GM13977 (cell line): ENCODE data around the gene NABP1.

Experiments used
- DNase-seq: peaks from one replicate; pipeline ENCODE4 v3.0.0; 2012; ENCODE audit warnings: low spot score
- in situ Hi-C: fragments of 300-500 bp; cut with MboI; formaldehyde crosslinking; loops from one replicate; pipeline ENCODE4 v1.12.0; 2022; ENCODE audit warnings: low sequenced_read_pairs, low pct_unique_long_range_greater_than_20kb, mixed read lengths, inconsistent platforms; ENCODE audit not compliant: unreplicated experiment
- TF ChIP-seq, protein P1 (sequence below): IDR thresholded peaks from 2 replicates; pipeline ENCODE4 v1.5.1; 2012; ENCODE audit warnings: mild to moderate bottlenecking, control low read depth; ENCODE audit not compliant: insufficient read depth; ENCODE audit errors: extremely low read depth, missing control alignments

Gene NABP1

DNA sequence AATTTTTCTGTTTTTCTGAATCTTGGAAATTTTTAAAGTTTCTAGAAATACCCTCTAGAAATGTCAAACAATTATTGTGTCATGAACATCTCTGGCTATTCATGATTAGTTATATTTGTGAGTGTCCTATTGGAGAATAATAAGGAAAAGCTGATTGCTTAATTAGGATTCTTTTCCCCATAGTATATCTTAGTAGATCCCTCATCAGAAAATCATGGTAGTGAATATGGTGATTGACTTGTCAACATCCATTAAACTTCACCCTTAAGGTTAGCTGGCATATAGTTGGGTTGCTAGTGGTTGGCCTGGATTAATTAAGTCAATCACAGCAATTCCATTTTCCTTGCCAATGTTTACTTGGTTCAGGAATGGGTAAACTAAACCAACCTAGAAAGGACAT is 18.7 kb upstream of the NABP1 start:
- TF ChIP-seq, protein P1, sequence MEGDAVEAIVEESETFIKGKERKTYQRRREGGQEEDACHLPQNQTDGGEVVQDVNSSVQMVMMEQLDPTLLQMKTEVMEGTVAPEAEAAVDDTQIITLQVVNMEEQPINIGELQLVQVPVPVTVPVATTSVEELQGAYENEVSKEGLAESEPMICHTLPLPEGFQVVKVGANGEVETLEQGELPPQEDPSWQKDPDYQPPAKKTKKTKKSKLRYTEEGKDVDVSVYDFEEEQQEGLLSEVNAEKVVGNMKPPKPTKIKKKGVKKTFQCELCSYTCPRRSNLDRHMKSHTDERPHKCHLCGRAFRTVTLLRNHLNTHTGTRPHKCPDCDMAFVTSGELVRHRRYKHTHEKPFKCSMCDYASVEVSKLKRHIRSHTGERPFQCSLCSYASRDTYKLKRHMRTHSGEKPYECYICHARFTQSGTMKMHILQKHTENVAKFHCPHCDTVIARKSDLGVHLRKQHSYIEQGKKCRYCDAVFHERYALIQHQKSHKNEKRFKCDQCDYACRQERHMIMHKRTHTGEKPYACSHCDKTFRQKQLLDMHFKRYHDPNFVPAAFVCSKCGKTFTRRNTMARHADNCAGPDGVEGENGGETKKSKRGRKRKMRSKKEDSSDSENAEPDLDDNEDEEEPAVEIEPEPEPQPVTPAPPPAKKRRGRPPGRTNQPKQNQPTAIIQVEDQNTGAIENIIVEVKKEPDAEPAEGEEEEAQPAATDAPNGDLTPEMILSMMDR, result no peak
- DNase-seq, result no peak
- in situ Hi-C loops, result no loop called here

DNA sequence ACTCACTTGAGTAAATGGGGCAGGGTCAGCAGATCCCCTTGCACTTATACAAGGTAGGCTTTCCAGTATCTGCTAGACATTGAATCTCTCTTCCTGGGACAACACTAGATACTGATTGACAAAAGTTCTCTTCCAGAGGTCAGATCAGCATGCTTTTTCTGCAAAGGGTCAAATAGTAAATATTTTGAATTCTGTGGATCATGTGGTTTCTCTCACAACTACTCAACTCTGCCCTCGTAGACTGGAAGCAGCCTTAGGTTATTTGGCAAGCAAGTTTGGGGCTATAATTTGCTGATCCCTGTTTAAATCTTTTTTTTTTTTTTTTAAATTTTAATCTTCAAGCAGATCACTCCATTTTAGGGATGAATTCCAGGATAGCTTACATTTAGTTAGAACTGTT is 17.4 kb upstream of the NABP1 start:
- DNase-seq, result no peak
- TF ChIP-seq, protein P1, result no peak
- in situ Hi-C loops, result no loop called here

DNA sequence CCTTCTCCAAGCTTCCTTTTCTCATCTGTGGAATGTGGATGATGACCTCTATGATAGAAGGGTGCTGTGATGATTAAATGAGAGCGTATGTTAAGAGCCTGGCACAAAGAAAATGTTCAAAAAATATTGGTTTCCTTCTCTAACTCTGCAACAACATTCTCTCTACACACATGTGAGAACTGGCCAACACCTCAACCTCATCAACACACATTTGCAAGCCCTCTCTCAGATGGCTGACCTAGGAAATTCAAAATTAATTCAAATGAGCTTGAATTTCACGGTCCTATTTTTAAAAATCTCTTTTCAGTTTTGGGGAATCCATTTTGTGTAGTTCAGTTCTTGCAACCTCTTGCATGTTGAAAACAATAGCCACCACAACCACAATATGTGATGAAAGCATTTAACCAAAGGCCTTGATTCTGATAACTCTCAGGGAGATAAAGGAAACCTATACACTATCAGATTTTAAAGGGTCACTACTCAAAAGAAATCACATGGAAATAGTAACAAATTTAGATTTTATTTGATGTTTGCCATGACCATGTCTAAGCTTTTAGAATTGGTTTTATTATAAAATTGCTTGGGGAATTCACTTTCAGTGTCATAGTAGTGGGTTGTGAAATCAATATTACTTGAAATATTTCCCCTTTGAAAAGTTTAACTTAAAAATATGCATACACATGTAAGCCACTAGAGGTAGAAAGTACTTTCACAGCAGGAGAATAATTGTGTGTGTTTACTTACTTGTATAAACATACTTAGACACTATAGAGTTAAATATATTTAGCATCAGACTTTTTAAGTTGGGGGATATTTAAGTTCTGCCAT is 16.6 kb upstream of the NABP1 start:
- DNase-seq, result no peak
- in situ Hi-C loops, result no loop called here
- TF ChIP-seq, protein P1, result no peak

DNA sequence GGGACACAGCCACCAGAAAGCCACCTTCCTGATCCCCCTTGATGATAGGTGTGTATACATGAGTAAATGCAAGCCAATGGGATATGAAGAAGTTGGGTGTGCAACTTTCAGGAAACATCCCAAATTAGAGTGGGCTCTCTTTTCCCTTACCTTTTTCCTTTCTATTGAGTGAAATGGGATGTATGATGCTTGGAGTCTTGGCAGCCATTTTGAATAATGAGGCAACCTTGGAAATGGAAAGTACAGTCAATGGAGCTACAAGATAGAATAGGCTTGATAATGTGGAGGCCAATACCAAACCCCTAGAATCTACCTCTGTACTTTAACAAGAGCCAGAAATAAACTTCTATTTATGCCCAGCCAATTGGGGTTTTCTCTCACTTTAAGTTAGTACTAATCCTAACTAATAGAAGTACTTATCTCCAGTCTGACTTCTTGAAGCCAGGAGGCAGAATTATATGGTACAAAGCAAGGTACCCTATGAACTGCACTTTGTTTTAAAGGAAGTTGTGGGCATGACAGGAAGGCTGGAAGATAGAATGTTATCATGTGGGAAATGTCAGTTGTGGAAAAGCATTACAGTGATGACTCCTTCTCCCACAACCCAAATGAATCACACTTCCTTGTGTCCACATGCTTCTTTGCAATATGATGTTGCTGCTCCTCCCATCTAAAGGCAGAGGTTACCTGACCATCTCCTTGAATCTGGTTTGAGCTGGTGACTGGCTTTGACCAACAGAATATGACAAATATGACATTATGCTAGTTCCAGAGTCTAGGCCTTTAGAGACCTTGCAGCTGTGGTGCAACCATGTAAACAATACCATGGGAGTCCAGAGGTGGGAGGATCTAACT is 12.9 kb upstream of the NABP1 start:
- TF ChIP-seq, protein P1, result no peak
- no peak for DNase-seq
- in situ Hi-C loops, result no loop called here

DNA sequence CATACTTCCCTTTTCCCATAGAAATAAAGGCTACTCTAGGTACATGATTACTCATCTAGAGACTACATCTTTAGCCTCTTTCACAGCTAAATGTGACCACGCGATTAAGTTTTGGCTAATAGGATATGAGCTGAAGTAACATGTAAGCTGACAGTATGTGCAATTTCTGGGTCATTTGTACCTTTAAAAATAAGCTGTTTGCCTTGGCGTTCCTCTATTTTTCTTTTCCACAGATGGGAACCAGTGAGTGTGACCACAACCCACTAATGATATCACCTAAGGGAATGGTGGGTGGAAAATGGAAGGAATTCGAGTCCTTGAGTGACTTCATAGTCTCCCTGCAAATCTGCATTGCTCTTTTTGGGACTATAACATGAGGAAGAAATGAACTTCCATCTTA is 11.7 kb upstream of the NABP1 start:
- in situ Hi-C loops, result no loop called here
- DNase-seq, result no peak
- TF ChIP-seq, protein P1, result no peak

DNA sequence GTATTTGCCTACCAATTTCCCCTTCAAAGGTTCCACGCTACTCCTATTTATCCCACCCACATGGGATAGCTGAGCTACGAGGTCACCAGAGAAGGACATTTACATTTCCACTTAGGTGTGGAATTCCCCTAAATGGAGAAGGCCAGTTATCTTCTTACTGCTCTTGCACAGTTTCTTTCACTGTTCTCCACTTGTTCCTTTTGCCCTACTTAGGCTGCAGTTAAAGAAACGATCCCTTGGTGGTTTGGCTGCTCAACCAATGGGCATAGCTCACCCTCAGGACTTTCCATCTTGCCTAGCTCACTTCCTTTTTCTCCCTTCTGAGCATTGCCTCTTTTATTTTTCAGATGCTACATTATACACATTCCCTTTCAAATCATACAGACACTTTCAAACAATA is 11.2 kb upstream of the NABP1 start:
- in situ Hi-C loops, result no loop called here
- TF ChIP-seq, protein P1, result no peak
- no peak for DNase-seq
